ENCODE measurements around the gene ASAP3.

- TF ChIP-seq POLR2A (IDR thresholded peaks at IDR 0.05; ENCODE audit: insufficient read depth in 1 of 2, low read depth in 2 of 2, low read length in 2 of 2) = no peak
- no peak for TF ChIP-seq CHD4 (IDR thresholded peaks at IDR 0.05; ENCODE audit: borderline replicate concordance, low read length)
- TF ChIP-seq ZBTB7A (CRISPR knock-in tag; IDR thresholded peaks at IDR 0.05) = no peak
- TF ChIP-seq CTCF (CRISPR knock-in tag; IDR thresholded peaks at IDR 0.05) = no peak
- TF ChIP-seq POLR2AphosphoS5 (IDR thresholded peaks at IDR 0.05; ENCODE audit: low read depth, low read length) = no peak
- no peak for TF ChIP-seq SMAD1 (CRISPR knock-in tag; IDR thresholded peaks at IDR 0.05; ENCODE audit: borderline replicate concordance, low read depth)
- no peak for TF ChIP-seq YY1 (IDR thresholded peaks at IDR 0.05; ENCODE audit: insufficient read depth, insufficient replicate concordance, low read depth, low read length)
- no peak for TF ChIP-seq KDM5A (IDR thresholded peaks at IDR 0.05; ENCODE audit: borderline replicate concordance, low read length)
Measured at GRCh38 chr1:23381233-23381885, 102.6 kb downstream of the ASAP3 start.

Data from HepG2 (cell line).